ENCODE data around the gene OR13J1.
A peak's percentile ranks its signal among the peaks of the same experiment; 100 is the strongest.

Gene OR13J1

DNA sequence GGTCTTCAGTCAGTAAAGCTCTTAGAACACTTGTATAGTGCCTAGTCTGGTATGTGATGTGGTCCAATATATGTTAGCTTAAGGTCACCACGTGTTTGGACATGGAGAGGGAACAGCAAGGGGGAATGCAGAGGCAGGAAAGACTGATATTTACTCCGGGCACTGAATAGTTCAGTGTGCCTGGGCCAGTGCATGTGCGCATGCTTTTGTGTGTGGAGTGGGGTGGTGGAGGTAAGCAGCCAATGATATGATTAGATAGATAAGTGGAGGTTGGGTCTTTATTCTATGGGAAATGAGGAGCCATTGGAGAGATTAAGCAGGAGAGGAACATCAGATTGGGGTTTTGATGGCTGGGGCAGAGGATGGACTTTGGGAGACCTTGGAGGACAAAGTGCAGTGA, 14.0 kb downstream of the OR13J1 start:
- DNase-seq (ENCODE audit: low read depth): no peak
- no peak overlapping the region for H3K4me3 ChIP-seq (ENCODE audit: low read length)
- TF ChIP-seq, protein P1, sequence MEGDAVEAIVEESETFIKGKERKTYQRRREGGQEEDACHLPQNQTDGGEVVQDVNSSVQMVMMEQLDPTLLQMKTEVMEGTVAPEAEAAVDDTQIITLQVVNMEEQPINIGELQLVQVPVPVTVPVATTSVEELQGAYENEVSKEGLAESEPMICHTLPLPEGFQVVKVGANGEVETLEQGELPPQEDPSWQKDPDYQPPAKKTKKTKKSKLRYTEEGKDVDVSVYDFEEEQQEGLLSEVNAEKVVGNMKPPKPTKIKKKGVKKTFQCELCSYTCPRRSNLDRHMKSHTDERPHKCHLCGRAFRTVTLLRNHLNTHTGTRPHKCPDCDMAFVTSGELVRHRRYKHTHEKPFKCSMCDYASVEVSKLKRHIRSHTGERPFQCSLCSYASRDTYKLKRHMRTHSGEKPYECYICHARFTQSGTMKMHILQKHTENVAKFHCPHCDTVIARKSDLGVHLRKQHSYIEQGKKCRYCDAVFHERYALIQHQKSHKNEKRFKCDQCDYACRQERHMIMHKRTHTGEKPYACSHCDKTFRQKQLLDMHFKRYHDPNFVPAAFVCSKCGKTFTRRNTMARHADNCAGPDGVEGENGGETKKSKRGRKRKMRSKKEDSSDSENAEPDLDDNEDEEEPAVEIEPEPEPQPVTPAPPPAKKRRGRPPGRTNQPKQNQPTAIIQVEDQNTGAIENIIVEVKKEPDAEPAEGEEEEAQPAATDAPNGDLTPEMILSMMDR (conservative IDR thresholded peaks at IDR 0.05; ENCODE audit: low read length): no peak

DNA sequence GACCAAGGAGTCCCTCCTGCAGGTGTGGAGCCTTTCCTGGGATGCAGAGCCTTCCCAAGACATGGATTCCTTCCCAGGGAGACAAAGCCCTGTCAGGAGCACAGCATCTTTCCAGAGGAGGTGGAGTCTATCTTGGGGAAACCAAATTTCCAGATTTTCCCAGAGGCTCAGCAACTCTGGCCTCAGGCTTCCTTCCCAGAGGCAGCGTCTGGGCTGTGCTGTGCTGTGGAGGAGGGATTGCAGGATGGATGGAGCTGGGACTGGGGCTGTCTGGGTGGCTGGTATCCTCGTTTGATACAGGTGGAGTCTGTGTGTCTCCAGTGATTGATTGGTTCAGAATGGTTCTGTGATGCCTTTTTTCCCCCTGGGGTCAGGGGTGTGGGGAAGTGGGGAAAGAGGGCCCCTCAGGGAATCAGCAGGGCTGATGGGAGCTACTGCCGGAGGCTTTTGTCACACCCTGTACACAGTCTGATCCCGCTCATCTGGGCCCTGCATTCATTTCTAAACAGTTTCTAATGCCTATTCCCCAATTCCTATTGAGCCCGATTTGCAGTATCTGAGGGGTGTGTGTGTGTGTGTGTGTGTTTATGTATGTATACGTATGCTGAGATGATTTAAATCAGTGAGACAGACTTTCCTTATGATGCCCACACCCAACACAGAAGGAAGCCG, 16.0 kb downstream of the OR13J1 start:
- no peak for DNase-seq (ENCODE audit: low read depth)
- no peak overlapping the region for H3K4me3 ChIP-seq (ENCODE audit: low read length)
- TF ChIP-seq, protein P1 (conservative IDR thresholded peaks at IDR 0.05; ENCODE audit: low read length): no peak

DNA sequence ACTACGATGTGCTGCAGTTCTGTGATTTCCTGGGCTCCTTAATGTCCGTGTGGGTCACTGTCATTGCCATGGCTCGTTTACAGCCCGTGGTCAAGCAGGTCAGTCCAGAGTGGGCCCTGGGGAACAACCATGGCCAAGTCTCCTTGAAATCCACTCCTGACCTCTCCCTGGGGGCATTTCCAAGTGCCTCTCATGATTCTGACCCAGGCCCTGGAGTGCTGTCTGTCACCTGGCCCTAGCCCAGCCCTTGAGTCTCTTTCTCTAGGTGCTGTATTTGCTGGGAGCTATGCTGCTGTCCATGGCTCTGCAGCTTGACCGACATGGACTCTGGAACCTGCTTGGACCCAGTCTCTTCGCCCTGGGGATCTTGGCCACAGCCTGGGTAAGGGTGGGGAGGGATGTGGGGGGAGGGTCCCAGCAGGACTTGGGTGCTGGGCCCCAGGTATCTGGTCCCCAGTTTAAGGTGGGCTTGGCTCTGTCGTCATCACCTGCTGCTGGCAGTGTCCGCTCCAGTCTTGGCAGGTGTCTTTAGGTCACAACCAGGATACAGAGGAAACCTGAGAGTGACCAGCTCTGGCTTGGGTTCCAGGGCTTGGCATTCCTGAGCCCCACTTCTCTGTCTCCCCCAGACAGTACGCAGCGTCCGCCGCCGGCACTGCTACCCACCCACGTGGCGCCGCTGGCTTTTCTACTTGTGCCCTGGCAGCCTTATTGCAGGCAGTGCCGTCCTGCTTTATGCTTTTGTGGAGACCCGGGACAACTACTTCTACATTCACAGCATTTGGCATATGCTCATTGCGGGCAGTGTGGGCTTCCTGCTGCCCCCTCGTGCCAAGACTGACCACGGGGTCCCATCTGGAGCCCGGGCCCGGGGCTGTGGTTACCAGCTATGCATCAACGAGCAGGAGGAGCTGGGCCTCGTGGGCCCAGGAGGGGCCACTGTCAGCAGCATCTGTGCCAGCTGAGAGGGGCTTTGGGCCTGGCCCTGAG, 17.0 kb downstream of the OR13J1 start:
- no peak for DNase-seq (ENCODE audit: low read depth)
- H3K4me3 ChIP-seq (ENCODE audit: low read length): no peak overlapping the region
- TF ChIP-seq, protein P1 (conservative IDR thresholded peaks at IDR 0.05; ENCODE audit: low read length): no peak

GRCh38 chr9:35852267-35852815, 17.9 kb downstream of the OR13J1 start:
- TF ChIP-seq, protein P1 (conservative IDR thresholded peaks at IDR 0.05; ENCODE audit: low read length): no peak
- no peak overlapping the region for H3K4me3 ChIP-seq (ENCODE audit: low read length)
- DNase-seq (ENCODE audit: low read depth): no peak

GRCh38 chr9:35847792-35848572, 22.2 kb downstream of the OR13J1 start:
- no peak overlapping the region for H3K4me3 ChIP-seq (ENCODE audit: low read length)
- peak; percentile 89 for DNase-seq (ENCODE audit: low read depth)
- TF ChIP-seq, protein P1 (conservative IDR thresholded peaks at IDR 0.05; ENCODE audit: low read length): no peak

DNA sequence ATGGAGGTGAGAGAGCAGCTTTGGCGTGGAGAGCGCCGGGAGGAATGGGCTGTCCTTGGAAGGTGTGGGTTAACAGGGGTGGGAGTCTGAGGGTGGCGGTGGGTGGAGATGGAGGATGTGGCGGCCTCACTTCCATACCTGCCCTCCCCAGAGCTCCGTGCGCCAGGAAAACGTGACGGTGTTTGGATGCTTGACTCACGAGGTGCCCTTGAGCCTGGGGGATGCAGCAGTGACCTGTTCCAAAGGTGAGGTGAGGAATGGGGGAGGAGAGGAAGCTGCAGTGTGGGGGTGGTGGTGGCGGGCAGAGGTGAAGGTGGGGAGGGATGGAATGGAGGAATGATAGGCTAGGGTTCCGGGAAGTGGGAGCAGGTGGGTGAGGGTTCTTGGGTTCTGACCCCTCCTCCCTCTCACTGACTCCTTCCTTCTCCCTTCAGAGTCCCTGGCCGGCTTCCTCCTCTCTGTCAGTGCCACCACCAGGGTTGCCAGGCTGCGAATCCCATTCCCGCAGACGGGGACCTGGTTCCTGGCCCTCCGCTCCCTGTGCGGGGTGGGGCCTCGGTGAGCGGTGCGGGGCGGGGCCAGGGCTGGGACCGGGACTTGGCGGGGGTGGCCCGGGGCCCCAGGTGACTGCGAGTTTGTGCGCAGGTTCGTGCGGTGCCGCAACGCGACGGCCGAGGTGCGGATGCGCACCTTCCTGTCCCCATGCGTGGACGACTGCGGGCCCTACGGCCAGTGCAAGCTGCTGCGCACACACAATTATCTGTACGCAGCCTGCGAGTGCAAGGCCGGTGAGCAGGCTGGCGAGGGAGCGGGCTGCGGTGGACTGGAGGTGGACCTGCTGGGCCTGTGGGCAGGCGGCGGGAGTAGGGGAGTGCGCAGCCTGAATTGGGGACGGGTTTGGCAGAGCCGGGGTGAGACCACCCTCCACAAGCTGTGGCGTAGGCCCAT, 24.1 kb downstream of the OR13J1 start:
- DNase-seq (ENCODE audit: low read depth): no peak
- no peak overlapping the region for H3K4me3 ChIP-seq (ENCODE audit: low read length)
- TF ChIP-seq, protein P1 (conservative IDR thresholded peaks at IDR 0.05; ENCODE audit: low read length): no peak

All from AG10803 (cell line).